GM19395 (cell line): ENCODE results near the gene DERL3.

Source experiments
- ATAC-seq: cut with Tn5 transposase; IDR thresholded peaks from one replicate; pipeline ENCODE4 v1.9.1; 2021; ENCODE audit warnings: mild to moderate bottlenecking, moderate library complexity; ENCODE audit not compliant: unreplicated experiment

The DERL3 gene

DNA sequence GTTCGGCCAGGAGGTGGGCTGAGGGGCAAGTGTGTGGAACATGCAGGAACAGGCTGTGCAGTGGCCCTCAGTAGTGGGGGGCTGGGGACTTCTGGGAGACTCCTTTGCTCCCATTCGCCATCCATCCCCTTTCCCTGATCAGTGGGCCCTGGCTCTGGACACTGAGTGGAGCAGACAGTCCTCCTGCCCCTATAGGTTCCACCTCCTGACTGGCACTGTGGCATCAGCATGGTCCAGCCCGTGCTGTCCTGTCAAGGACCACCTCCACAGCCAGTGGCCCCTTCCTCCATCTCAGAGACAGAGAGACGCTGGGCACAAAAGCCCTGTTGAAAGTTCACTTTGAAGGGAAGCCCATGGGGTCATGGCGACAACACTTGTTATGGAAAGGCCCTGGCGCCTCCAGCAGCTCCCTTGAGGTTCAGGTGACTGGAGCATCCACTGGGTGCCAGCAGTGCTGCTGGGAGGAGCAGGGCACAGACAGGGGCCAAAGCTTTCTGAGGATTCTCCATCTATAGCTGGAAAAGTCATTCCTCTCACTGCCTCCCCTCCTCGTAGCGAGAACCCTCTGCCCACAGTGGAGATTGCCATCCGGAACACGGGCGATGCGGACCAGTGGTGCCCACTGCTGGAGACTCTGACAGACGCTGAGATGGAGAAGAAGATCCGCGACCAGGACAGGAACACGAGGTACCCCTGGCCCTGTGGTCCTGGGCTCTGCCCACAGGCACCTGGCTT is 5.6 kb downstream of the DERL3 start:
- ATAC-seq: no peak

DNA sequence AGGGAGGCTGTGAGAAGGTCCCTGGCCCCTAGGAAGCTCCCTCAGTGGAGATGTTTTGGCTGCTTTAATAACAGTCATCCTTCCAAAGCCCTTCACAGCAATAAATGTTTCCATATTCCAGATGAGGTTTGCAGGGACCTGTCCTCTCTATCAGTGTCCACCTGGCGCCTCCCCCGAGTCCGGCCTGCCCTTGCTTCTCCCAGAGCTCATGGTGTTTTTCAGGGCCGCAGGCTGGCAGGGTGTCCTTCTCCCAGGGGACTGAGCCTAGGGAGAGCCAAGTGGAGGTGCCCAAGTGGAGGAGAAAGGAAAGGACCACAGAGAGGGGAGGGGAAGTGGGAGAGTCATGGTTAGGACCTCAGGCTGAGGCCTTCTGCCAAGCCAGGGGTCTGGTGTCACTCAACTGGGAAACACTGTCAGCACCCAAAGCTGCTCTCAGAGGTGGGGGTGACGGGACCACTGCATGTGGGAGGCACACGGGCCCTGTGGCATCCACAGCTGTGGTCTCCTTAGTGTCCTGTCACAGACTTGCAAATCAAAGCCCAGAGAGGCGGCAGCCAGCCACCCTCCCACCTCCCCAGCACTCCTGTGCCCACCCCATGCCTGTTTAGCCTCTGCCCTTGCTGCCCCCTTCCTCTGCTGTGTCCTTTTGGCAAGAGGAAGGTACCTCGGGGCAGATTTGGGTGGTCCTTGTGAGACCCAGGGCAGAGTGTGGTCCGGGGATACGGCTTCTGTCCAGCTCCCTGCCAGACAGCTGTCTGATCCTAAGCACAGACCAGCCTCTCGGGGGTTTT is 6.4 kb downstream of the DERL3 start:
- ATAC-seq: no peak

DNA sequence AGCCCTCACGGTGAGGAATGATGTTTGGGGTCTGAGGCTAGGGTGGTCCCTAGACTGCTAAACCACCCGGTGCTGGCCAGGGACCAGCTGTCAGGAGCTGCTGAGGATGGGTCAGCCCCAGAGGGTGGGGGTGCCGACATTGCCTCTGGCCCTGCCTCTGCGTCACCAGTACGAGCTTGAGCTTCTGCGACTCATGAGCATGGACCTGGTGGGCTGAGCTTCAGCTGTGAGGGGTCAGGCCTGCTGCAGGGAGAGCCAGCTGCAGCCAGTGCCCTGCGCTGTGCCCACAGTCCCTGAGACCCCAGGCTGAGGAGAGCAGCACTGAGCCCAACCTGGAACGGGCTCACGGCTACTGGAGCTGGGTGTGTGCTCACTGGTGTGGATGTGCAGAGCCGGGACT is 7.0 kb downstream of the DERL3 start:
- ATAC-seq: no peak

DNA sequence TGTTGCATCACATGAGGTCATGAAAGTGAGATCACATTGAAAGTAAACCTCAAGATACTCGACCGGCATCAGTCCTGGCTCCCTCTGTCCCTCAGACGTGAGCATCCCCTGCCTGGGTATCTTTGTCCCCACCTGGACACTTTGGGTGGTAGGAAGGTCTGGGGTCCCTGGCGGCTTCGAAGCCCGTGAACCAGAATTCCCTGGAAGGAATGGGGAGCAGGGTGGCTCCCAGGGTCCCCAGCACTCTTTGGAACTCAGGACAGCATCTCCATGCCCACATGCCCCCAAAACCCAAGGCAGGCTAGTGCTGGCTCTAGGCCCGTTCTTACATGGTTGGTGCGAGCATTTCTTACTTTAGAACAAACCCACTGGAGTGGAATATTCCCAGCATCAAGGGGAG is 7.5 kb downstream of the DERL3 start:
- no peak for ATAC-seq

DNA sequence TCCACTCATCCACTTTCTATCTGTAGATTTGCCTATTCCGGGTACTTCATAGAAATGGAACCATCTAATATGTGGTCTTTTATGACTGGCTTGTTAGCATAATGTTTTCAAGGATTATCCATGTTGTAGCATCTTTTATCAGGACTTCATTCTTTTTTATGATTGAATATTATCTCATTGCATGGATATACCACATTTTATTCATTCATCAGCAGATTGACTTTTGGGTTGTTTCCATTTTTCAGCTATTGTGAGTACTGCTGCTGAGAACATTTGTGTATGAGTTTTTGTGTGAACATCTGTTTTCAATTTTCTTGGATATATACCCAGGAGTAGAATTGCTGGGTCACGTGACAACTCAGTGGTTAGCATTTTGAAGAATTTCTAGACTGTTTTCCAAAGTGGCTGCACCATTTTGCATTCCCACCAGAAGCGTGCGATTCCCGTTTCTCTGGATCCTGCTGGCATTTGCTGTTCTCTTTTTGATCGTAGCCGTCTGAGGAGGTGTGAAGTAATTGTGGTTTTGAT is 8.9 kb downstream of the DERL3 start:
- ATAC-seq: no peak

DNA sequence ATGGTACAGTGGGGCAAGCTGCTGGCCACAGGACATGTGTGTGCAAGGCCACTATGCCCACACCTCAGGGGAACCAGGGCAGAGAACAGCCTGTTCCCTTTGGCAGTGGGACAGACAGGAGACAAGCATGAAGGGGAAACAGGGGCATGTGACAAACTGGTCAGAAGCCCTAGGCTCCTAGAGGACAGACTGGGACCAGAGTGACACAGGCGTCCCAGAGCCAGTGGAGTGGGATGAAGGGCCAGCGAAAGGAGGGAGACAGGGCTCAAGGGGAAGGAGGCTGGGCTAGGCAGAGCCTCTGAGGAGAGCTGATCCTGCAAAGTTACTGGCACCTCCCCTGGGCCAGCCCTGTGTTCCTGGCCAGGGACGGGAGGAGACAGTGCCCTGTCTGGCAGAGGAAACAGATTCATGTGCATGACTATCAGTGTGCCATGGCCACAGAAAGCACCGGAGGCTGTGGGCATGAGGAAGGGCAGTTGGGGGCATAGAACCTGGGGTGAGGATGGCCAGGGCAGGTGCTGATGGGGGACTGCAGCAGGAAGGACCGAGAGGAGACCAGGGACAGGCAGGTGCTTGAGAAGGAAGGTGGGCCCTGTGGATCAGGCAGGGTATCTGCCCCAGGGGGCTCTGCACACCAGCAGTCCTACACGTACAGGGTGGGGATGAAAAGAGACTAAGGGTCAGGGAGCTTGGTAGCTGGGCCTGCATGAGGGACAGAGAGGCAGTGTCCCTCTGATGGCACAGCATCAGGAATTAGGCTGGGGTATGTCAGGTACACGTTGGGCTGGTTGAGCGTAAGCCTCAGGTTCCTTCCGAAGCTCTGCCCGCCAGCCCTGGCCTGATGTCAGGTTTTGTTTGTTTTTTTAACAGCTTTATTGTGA is 9.8 kb downstream of the DERL3 start:
- ATAC-seq: no peak

DNA sequence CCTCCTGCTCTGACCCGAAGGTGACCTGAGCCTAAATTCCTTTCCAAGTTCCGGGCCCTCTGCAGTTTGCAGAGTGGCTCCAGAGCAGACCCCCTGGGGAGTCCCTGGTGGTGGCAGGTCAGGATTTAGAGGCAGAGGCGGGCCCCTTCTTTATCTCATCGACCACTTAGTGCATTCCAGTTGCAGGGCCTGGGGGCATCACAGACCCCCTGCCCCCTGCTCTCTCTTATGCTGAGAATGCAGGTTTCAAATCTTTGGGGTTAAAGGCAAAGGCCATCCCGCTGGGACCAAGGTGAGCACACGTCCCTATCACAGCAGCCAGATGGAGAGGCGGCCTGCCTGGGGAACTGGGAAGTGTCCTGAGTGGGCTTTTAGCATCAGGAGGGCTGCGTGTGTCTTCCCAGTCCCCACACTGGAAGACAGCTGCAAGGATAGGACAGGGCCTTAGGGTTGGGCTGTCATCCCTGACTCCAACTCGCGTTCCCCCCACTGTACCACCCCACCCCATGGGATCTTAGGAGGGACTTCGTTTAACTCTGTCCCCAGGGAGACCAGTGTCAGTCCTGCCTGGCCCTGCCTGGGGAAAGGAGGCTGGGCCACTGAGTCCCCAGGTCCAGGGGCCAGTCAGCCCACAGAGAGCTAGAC is 11.3 kb downstream of the DERL3 start:
- no peak for ATAC-seq

DNA sequence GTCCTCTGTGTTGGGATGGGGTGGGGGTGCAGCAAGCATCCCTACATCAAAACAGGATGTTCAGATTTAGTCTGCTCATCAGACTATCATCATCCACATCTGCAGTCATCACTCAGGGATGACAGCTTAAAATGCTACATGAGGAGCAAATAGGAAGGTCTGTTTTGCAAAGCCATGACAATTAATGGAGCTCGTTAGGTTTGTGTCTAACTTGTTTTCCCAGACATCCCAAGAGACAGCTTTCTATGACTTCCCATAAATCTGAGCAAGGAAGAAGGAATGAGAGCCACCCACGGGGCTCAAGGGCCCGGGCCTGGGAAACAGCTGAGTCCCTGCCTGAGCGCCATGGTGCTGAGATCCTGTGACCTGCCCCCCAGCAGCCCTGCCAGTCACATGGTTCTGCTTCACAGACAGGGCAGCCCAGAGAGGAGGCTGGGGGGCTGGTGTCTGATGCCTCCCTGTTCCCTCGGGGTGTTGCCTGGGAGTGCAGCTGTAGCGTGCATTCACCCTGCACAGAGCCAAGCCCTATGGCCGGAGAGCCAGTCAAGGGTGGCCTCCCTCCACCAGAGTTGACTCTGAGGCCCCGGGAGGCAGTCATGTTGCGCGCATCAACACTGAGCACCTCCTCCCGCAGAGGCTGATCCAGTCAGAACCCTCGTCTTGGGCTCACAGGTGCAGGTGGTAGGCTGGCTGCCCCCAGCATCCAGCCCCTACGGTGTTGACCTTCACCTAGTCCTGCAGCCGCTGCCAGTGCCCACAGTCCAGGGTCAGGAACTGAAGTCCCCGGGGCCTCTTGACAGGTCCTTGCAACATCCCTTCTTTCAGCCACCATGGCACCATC is 12.1 kb downstream of the DERL3 start:
- no peak for ATAC-seq

DNA sequence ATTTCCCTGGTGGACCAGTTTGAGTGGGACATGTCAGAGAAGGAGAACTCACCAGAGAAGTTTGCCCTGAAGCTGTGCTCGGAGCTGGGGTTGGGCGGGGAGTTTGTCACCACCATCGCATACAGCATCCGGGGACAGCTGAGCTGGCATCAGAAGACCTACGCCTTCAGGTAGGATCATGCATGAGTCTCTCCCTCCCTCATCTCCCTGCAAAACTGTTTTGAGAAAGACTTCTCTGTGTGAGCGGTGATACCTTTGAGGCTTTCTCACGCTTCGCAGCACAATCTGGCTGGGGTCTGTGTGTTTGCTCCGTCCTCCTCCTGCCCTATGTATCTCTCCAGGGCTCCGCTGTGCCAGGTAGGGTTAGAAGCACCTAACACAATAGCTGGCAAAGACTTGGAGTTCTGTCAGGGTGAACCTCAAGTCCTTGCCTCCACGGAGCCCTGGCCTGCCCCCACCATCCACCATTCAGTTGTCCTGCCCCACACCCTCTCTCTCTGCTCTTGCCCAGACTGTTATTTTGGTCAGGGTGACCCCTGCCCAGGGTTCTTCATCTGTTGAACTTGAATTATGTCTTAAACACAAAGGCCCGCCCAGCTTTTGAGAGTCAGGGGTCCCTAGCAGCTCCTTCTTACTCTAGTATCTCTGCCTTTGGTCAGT is 13.4 kb downstream of the DERL3 start:
- no peak for ATAC-seq

DNA sequence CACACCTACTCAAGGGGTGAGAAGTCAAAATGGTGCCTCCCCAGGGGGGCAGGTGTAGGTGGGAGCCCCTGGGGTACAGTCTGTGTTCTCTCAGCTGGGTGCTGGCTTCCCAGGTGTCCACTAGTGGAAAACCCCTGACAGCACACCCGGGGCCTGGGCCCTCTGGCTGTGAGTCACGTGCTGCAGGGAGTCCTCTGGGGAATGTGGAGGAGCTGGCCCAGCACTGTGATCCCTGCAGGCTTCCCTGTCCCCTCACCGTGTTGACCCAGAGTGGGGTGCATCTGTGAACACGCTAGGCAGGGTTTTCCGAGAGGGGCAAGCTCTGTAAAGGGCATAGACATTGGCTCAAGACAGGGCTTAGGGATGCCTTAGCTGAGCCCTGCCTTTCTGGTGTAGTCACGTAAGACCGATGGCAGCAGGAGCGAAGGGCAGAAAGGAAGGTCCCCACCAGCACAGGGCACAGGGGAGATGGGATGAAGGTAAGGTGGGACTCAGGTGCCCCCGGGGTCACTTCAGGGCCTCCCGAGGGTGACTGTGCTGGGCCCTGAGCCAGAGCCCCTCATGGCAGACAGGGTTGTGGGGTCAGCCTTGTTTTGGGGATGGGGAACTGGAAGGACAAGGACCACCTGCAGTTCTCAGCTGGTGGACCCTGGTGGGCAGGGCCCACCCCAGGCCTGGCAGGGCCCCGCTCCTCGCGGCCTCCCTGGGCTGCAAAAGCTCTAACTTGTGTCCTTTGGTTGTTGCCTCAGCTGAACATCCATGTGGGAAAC is 14.1 kb downstream of the DERL3 start:
- ATAC-seq: no peak

DNA sequence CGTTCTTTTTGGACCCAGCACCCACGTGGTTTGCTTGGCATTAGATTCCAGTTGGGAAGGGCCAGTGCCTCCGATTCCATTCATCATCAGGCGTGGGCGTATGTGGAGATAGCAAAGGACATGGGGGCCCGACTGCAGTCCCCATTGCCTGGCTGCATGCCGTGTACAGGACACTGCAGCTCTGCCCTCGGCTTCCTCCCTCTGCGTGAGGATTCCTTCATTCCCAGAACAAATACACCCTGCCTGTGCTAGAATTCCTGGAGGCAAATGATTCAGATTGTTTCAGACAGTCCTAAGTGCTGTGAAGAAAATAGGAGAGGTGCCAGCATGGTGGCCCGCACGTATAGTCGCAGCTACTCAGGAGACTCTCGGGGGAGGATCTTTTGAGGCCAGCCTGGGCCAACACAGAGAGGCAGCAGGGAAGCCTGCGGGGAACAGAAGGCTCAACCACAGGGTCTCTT is 15.4 kb downstream of the DERL3 start:
- no peak for ATAC-seq

DNA sequence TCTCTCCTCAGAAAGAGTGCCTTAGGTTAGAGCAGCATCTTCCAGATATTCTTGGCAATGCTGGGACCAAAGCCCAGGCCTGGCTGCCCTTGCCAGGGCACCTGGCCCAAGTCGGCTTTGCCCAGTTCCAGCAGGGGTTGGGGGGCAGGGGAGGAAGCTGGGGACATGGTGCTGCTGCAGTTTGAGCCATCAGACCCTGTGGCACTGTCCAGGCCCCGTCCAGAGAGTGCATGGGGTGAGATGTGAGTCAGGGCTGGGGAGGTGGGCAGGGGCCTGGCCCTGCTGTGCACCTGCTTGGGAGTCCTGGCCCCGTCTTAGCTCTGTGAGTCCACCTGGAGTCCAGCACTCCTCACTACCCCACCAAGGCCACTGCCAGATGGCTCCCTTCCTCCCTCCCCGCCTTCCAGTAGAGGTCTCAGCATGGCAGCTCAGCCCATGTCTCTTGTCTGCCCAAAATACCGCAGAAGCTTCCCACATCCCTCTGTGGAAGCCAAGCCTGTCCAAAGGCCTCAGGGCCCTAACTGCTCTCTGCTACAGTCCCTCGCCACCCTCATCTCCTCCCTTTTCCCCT is 16.6 kb downstream of the DERL3 start:
- no peak for ATAC-seq

DNA sequence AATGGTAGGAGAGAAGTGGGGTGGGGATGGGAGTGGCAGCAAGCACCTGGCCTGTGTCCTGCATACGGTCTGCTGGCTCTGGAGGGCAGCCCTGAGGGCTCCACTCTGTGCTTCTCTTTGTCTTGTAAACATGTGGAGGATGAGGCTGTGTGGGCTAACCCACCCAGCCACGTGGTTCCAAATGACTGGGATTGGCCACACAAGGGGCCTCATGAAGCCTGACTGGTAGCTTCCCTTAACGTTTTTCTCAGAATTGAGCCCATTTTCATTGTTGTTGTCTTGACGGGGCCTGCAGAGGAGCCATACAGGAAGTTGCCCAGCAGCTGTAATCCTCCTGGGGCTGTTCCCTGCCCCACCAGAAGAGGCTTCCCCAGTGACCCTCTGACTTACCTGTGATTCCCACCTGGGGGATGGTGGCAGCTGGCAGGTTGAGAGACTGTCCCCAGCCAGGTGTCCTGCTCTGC is 18.0 kb downstream of the DERL3 start:
- ATAC-seq: no peak

DNA sequence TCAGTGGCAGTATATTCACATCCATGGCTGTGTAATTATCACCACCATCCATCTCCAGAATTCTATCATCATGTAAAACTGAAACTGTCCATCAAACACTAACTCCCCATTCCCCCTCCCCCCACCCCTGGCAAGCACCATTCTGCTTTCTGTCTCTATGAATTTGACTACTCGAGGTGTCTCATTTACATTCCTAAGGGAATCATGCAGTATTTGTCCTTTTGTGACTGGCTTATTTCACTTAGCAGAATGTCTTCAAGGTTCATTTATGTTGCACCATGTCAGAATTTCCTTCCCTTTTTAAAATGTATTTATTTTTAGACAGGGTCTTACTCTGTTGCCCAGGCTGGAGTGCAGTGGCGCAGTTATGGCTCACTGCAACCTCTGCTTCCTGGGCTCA is 20.3 kb downstream of the DERL3 start:
- no peak for ATAC-seq

DNA sequence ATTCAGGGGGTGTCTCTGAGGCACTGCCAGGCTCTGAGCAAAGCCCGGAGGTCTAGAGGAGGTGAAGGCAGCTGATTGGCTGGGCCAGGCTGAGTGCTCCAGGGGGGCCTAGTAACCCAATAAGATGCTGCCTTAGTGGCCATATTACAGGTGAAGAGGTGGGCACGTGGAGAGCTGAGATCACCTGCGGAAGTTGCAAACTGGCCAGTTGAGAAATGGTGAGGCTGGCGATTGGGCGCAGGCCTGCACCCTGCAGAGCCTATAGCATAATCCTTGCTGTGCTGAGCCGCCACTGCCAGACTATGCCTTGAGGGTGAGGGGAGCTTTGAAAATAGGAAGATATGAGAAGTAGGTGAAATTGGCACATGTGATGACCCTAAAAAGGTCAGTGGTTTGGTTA is 21.7 kb downstream of the DERL3 start:
- ATAC-seq: no peak

DNA sequence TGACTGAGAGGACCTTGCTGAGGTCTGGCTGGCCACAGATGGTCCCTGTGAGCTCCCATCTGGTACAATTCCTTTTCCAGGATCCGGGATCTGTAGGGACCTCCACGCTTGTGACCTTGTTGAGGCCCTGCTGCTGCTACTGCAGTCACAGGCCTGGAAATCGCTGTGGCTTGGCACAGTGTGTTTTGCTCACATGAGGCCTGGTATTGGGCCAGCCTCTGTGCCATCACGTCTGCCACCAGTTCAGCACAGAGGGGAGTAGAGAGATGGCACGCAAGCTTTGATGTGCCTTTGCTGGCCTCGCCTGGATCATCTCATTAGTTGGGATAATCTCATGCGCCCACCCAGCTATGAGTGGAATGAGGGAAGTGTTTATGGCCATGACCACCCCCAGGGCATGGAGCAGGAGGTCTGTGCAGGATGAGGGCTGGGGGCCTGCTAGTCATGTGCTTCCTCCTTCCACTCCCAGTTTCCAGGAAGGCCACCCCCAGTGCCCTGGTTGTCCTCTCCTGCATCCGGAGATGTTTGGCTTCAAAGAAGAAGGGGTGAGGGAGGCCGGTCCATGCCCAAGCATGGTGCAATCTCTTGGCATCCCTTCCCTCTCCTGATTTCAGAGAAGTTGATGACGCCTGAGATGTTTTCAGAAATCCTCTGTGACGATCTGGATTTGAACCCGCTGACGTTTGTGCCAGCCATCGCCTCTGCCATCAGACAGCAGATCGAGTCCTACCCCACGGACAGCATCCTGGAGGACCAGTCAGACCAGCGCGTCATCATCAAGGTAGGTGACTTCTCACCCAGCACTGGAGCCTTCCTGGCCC is 22.4 kb downstream of the DERL3 start:
- ATAC-seq: no peak

DNA sequence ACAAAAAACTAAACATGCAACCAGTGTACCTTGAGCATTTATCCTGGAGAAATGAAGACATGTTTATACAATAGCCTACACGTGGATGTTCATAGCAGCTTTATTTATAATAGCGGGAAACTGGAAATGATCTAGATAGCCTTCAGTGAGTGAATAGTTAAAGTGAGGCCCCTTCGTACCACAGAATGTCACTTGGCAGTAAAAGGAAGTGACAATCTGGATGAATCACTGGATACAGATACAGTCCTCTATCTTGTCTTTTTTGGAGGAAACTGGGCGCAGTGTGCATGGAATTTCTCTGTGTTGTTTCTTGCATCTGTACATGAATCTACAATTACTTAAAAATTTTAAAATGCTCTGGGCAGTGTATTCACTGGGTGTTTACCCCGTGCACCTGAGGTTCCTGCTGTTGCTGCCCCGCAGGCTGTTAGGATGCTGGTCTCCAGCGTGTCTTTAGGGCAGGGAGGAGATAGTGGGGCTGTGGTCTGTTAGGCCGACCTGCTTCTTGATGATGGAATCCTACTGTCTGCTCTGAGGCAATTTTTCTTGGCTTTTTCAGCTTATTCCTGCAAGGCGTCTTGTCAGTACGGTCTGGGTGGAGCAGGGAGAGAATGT is 23.2 kb downstream of the DERL3 start:
- no peak for ATAC-seq
